Activated T-helper 1 cell treated with Interleukin-2 at 50 U/mL for 16 hours (primary cell): ENCODE results near the gene POU2F1.
"Not testable (repeated sequence)": the region's sequence is repeated elsewhere in the genome, so short reads cannot be mapped to it uniquely, and the experiment has no call there.

ENCODE experiments used
- DNase-seq: peaks from one replicate; pipeline ENCODE4 v3.0.0-alpha.2; 2020; ENCODE audit warnings: low read depth

The POU2F1 gene

DNA sequence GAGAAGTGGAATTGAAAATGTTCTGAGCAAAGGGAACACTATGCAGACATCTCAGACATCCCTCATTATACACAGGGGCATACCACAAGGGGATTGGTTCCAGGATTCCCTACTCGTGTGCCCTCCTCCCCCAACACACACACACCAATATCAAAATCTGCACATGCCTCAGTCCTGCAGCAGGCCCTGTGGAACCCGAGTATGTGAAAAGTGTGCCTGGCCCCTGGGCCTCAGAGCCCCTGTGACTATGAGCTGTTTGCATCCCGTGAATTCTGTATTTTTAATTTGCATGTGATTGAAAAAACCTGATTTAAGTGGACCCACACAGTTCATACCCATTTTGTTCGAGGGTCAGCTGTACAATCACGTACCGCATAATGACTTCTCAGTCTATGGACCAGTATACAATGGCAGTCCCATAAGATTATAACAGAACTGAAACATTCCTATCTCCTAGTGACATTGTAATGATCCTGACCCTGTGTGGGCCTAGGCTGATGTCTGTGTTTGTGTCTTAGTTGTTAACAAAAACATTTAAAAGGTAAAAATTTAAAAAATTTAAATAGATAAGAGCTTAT lies 11.3 kb downstream of the POU2F1 start:
- no peak for DNase-seq

DNA sequence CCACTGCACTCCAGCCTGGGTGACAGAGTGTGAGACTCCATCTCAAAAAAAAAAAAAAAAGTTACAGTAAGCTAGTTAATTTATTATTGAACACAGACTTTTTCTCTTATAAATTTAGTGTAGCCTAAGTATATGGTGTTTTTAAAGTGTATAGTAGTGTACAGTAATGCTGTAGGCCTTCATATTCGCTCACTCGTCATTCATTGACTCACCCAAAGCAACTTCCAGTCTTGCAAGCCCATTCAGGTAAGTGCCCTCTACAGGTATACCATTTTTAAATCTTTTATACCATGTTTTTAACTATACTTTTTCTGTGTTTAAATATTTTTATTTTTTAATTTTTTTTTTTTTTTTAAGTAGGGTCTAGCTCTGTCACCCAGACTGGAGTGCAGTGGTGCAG lies 12.1 kb downstream of the POU2F1 start:
- DNase-seq = no peak

DNA sequence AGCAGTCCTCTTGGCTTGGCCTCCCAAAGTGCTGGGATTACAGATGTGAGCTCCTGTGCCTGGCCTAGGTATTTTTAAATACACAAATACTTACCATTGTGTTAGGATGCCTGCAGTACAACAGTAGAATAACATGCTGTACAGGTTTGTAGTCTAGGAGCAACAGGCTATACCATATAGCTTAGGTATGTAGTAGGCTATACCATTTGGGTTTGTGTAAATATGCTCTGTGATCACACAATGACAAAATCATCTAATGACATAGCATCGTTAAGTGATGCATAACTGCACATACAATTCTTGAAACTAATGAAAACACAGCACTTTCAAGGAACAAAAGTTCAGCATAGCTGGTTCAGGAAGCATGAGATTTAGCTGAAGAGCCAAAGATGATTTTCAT lies 12.7 kb downstream of the POU2F1 start:
- no peak for DNase-seq

DNA sequence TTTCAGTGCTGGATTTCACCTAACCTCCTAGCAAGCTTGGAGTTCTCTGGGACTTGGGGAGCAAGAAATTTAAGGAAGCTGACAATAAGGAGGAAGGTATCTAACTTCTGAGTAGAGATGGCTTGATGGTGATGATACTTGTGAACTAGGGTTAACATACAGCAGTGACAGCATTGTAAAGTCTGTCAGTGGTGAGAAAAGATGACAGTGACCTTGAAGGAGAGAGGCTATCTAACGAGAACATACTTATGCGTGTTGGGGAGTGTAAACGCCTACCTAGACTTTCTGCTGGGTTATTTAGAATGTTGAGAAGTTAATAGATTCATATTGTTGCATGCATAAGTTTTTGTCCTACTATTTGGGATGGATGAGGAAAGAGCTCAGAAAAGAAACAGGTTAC lies 16.3 kb downstream of the POU2F1 start:
- DNase-seq = no peak

DNA sequence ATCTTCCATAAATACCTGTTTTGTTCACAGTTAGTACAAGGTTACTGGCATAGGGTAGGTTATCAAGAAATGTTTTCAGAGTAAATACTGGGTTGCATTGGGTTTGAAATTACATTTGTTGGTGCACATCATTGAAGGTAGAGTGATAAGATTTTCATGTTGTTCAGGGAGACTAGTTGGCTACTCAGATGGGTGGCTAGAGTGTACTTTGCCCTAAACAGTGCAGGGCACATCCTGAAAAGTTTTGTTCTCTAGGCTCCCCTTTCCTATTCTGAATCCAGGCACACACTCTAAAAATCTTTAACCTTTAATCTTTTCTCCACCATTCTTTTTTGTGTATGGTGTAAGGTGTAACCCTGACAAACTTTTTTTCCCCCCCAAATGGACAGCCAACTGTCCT lies 18.0 kb downstream of the POU2F1 start:
- DNase-seq = no peak

DNA sequence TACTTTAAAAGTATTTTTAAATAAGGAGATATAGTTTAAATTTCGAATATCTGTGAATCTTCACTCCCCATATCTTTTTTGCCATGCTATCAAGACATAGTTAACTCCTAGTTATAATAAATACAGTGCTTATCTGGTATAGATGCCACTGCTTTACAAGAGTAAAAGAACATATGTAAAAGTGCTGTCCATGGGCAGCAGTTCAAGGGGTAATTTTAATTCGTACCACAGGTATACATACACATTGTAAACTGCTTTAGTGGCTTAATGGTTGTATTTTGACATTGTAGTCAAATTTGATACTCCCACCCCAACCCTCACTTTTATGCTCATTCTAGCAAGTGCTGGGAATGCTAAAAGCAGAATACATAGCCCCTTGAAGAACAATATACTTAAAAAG lies 18.6 kb downstream of the POU2F1 start:
- no peak for DNase-seq

DNA sequence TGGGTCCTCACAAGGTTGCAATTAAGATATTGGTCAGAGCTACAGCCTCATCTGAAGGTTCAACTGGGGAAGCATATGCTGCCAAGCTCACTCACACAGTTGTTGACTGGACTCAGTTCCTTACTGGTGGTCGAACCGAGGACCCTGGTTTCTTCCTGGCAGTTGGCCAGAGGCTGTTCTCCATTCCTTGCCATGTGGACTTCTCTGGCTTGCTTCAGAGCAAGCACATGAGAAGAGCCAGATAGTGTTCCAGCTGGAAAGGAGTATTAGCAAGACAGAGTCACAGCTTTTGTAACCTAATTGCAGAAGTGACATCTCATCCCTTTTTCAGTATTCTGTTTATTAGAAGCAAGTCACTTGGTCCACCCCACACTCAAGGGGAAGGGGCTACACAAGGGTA lies 23.6 kb downstream of the POU2F1 start:
- DNase-seq = no peak

DNA sequence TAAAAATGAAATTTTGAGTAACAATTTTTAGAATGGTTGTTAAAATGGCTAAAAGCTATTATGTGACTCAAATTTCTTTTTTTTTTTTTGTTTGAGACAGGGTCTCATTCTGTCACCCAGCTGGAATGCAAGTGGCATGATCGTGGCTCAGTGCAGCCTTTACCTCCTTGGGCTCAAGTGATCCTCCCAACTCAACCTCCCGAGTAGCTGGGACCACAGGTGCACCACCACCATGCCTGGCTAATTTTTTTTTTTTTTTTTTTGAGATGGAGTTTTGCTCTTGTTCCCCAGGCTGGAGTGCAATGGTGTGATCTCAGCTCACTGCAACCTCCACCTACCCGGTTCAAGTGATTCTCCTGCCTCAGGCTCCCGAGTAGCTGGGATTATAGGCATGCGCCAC lies 24.5 kb downstream of the POU2F1 start:
- not testable (repeated sequence) for DNase-seq

DNA sequence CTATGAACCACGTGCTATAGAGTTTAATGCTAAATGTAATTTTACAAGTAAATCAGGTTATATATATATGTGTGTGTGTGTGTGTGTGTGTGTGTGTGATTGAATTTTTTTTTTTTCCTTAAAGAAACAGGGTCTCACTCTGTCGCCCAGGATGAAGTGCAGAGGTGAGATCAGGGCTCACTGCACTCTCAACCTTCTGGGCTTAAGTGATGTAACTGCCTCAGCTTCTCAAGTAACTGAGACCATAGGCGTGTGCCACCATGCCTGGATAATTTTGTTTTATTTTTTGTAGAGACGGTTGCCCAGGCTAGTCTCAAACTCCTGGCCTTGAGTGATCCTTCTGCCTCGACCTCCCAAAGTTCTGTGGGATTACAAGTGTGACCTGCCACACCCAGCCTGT lies 26.3 kb downstream of the POU2F1 start:
- no peak for DNase-seq

DNA sequence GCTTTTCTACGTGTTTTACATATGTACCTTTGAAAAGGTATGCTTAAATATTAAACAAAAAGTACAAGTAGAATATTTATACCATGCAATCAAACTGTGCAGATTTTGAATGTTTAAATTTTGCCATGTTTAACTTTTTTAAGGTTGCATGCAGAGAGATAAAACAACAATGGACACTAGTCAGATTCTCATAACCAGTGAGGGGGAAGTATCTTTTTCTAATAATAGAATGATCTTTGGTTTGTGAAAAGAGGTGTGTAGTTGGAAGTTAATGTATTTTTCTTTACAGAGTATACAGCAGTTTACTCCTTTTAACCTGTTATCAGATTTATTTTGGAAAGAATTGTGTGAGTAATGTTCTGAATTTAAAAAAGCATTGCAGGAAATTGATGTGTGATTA lies 27.1 kb downstream of the POU2F1 start:
- DNase-seq = no peak

DNA sequence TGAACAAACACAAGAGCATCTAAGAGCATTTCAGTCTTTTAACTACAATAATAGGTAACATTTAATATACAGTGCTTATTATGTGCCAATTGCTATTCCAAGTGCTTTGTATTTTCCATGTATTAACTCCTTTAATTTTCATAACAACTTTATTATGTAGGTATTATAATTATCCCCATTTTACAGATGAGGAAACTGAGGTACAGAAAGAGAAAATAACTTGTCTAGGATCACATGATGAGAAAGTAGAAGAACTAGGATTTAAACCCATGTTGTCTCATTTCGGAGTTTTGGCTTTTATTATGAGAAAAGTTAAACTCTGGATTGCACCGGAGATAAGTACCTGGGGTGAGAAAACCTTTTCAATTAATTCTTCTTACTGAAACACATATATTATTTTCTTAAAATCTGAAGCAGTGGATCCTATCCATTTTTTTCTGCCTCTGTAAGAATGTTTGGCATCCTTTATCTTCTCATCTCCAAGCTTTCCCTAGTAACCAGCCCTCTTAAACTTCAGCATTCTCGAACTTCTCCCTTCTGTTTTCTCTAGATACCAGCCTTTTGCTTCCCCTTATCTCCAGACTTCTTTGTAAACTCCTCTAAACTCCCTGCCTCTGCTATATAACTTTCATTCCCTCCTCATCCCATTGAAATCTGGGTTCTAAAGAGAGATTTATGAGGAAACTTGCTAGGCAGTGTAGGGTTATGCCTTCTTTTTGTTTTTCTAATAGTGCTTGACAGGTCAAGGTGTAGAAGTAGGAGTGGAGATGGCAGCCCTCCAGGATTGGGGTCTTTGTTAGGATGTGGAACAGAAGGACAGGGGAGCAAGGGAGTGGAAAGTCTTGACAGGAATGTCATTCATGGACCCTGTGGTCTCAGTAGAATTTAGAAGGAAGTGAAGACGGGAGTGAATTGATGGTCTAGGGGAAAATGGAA lies 28.3 kb downstream of the POU2F1 start:
- DNase-seq = no peak

DNA sequence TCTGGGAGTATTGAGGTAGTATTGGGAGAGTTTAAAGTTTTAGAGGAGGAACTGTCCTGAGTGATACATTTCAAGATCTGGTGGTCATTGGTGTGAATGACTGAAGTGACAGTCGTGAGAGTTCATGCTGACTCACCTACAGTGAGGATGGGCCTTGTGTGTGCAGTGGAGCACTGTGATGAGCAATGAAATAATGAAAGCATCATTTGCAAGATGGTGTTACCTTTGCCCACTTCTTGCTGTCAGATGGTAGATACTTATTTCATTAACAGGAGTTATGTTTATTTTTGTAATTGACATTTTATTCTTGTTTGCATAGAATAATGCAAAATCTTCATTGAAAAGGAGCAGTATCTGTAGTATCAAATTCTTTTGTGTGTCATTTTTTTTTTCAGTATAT lies 29.0 kb downstream of the POU2F1 start:
- no peak for DNase-seq

DNA sequence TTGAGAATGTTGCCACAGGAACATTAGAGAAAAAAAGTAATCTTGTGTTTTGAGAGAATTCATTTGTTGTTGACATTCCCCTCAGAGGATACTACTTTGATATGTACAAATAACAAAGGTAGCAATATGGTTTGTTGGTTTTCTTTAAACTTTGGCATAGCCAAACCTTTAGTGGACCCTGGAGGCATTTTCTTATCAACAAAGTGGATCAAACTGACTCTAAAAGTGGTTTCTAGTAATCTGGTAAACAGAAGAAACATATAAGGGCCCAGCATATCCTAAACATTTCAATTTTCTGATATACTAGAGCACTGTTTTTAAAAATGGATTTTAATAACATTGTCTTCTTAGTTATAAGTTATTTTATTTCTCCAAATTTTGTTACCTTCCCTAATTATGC lies 29.8 kb downstream of the POU2F1 start:
- no peak for DNase-seq

DNA sequence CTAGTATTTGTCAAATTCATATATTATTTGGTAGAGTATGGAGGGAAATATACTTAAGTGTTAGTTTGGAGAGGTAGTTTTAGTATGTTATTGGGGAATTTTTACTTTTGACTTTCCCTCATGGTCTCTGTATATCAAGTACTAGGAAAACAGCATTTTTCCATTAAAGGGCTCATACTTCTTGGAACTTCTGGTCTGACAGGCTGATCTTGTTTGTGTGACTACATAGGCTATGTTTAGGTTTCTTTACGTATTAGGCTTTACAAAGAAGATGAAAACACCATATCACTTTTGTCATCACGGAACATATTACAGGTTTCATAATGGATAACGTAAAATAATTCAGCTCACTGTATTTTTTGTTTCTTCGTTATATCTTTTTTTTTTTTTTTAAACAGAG lies 30.8 kb downstream of the POU2F1 start:
- no peak for DNase-seq

DNA sequence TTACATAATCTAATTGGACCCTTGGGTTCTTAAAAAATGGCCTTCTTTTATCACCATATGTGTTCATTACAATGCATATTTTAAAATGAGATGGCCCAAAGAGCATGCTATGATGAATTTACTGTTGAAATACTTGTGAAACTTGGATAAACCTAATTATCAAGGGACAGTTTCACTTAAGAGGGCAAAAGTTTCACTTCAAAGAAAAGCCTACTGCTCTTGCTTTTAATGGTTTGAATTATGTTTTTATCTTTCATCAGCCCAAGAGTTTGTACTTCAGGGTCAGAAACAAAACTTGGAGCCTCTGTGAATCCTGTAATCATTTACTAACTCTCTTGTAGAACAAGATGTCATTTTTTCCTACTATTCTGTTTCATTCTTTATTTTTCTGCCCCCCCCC lies 32.3 kb downstream of the POU2F1 start:
- DNase-seq = no peak

DNA sequence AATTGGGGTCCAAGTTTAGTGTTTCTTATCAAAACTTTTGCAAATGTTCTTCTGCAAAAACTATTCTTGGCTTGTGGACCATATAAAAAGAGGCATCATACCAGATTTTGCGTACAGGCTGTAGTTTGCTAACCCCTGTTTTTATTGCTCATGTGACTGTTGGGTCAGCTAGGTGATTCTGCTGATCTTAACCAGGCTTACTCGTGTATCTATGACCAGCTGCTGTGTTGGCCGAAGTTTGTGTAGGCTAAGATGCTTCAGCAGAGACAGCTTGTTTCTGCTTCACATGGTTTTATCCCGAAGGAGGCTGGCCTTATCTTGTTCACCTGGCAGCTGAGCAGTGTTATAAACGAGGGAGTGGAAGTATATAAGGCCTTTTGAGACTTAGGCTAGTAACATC lies 38.2 kb downstream of the POU2F1 start:
- no peak for DNase-seq

DNA sequence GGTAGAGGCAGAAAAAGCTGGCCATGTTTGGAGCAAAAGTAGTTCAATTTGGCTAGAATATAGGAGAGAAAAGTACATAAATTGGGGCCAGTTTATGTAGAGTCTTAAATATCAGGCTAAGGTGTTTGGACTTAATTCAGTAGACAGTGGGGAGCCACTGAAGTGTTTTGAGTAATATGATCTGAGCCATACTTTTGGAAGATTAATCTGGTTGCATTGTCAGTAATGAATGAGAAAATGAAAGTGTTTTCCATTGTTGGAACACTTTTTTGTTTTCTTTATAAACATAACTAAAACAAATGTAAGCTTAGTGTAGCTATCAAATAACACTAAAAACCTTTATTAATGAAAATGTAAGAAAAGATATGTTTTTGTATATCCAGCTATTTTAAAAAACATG lies 42.1 kb downstream of the POU2F1 start:
- DNase-seq = no peak

DNA sequence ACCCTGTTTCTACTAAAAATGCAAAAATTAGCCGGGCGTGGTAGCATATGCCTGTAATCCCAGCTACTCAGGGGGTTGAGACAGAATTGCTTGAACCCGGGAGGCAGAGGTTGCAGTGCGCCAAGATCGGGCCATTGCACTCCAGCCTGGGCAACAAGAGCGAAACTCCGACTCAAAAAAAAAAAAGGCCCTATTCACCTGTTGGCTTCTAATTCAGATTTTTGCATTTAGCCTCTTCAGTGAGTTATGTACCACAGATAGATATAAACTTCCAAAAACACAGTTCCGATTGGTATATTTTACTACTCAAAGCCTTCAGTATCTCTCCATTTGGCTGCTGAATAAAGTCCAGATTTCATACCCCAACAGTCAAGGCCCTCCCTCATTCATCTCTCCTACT lies 42.7 kb downstream of the POU2F1 start:
- DNase-seq = no peak

DNA sequence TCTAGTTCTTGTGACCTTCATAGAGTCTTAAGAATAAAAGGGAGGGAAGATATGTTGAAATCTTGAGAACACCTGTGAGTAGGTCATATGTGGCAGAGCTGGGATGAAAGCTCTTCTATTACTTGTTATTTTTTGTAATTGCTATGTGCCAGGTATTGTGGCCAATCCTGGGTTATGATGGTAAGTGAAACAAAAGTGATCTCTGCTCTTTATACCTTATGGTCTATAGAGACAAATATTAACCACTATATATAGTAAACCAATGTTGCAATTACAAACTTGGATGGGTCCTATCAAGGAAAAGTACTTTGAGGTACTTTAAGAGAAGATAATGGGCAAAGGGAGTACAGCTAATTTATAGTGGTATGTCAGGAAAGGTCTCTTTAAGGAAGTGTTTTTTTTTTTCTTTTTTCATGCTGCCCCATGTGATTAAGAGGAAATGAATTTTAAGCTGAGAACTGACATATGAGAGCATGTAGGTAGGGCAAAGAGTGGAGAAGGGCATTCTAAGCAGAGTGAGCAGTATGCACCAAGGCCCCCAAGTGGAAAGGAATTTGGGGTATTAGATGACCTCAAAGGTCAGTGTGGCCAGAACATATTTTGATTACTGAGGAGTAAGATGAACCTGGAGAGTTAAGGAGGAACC lies 43.3 kb downstream of the POU2F1 start:
- DNase-seq = no peak

DNA sequence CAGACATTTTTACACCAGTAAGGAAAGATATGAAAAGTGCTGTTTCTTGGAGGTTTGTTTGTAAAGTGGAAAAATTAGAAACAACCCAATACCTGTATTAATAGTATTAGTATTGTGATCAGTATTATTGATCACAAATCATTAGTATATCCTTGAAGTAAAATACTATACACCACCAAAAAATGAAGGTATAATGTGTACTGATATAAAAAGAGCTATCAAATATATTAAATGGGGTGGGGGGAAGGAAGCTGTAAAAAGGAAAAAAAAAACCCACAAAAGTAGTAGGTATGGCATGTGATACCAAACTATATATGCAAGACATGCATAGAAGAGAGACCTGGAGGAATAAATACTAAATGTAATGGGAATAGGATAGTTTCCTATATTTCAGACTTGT lies 46.3 kb downstream of the POU2F1 start:
- no peak for DNase-seq

DNA sequence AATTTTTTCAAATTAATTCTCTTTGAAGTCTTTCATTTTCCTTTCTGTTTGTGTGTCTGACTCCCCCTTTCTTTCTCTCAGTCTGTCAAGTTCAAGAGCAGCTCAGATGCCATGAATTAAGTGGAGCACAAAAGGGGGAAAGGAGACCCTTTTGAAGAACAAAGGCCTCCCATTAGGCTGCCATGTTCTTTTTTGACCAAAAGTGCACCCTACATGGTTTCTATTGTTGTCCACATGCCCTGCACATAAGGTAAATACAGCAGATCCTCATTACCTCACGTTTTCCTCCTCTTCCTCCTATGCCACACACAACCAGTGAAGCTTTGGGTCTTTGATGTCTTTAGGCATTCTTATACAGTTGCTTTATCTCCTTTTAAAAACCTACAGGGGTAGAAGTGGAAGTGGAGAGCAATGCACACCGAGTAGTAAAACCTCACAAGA lies 47.7 kb downstream of the POU2F1 start:
- DNase-seq = no peak

DNA sequence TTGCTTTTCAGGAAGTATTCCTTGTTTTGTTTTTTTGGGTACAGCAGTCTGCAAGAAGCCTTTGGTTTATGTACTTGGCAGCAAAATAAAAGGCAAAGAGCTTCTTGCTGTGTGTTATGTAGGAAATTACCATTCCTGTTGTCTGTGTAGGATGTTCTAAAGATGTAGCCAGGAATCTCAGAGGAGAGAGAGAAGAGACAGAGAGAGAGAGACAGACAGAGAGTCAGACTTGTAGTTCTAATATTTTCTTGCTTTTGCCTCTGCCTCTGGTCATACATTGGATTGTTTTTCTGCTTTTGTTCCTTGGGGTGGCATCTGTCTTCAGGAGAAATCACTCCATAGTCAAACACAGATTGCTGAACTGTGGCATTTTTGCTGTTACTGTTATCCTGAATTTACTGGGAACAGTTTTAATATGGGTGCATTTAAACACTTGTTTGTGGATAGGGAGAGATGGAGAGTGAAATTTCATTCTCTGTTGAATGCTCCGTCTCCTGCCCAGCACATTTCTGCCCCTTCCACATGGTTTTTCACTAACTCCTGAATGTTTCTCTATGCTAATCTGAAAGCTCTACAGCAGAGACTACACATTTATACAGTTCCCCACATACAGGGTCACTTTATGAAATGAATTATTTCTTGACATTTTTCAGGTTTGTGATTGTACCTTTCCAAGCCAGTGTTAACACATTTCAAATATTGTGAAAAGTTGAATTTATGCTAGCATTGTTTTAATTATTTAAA lies 49.8 kb downstream of the POU2F1 start:
- DNase-seq = no peak
